ENCODE results near the gene ARHGEF6. TPM values are rescaled to one million over a fixed set of nuclear protein-coding genes. Genes with fewer than 3 reads are reported as not detected.
"Not testable (repeated sequence)": the region's sequence is repeated elsewhere in the genome, so short reads cannot be mapped to it uniquely, and the experiment has no call there.

The ARHGEF6 gene
- total RNA-seq, 1 donor = 10.0 TPM

DNA sequence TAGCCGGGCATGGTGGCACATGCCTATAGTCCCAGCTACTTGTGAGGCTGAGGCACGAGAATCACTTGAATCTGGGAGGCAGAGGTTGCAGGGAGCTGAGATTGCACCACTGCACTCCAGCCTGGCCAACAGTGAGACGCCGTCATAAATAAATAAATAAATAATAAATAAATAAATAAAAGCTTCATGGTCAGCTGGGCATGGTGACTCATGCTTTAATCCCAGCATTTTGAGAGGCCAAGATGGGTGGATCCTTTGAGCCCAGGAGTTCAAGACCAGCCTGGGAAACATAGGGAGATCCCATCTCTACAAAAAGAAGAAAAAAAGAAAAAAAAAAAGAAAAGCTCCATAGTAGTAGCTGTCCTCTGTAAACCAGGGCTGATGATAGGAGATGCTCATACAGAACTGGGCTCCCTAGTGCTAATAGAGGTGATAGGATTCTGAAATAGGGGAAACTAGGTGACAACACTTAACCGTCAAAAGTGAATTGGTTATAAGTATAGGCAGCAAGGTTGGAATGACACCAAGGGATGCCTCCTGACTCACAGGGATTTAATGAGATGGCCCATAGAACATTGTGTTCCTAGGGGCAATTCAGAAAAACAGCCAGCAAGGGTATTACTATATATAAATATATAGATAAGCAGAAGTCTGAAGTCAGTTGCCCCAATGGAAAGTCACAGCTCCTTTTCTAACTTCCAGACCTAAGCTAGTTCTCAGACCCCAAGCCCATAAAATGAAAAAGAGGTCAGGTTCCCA, 41.8 kb upstream of the ARHGEF6 start:
- TF ChIP-seq, protein P1, sequence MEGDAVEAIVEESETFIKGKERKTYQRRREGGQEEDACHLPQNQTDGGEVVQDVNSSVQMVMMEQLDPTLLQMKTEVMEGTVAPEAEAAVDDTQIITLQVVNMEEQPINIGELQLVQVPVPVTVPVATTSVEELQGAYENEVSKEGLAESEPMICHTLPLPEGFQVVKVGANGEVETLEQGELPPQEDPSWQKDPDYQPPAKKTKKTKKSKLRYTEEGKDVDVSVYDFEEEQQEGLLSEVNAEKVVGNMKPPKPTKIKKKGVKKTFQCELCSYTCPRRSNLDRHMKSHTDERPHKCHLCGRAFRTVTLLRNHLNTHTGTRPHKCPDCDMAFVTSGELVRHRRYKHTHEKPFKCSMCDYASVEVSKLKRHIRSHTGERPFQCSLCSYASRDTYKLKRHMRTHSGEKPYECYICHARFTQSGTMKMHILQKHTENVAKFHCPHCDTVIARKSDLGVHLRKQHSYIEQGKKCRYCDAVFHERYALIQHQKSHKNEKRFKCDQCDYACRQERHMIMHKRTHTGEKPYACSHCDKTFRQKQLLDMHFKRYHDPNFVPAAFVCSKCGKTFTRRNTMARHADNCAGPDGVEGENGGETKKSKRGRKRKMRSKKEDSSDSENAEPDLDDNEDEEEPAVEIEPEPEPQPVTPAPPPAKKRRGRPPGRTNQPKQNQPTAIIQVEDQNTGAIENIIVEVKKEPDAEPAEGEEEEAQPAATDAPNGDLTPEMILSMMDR (IDR thresholded peaks at IDR 0.05; ENCODE audit: insufficient read depth, low read length) = no peak
- no peak for DNase-seq (ENCODE audit: low read depth)
- H3K4me3 ChIP-seq (ENCODE audit: low read depth, low read length) = no peak overlapping the region

DNA sequence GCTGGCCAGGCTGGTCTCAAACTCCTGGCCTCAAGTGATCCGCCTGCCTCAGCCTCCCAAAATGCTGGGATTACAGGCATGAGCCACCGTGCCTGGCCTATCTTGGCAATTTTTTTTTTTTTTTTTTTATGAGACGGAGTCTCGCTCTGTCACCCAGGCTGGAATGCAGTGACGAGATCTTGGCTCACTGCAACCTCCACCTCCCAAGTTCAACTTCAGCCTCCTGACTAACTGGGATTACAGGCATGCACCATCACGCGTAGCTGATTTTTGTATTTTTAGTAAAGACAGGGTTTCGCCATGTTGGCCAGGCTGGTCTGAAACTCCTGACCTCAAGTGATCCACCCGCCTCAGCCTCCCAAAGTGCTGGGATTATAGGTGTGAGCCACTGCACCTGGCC, 39.0 kb upstream of the ARHGEF6 start:
- H3K4me3 ChIP-seq (ENCODE audit: low read depth, low read length); DNase-seq (ENCODE audit: low read depth): not testable (repeated sequence)

DNA sequence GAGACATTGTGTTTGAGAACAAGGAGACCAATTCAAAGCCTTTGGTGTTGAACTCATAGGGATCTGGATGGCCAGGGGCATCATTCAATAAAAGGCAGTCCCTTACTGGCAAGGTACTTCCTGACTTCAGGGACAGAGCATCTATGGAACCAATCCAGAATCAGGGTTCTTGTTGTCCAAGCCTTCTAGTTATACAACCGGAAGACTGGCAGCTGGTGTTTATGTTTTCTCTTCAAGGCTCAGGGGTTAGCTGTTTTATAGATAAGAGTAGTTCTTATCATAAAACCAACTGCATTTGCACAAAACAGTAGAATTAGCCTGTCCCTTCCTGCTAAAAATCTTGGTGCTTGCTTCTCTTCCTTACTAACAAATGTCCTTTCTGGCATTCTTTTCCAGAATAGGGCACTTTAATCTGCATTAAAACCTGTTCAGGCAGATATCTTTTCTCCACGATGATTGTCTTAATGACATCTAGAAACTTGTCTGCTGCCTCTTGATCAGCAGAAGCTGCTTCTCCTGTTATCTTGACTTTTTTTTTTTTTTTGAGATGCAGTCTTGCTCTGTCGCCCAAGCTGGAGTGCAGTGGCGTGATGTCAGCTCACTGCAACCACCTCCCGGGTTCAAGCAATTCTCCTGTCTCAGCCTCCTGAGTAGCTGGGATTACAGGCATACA, 38.4 kb upstream of the ARHGEF6 start:
- no peak for DNase-seq (ENCODE audit: low read depth)
- TF ChIP-seq, protein P1 (IDR thresholded peaks at IDR 0.05; ENCODE audit: insufficient read depth, low read length) = no peak
- H3K4me3 ChIP-seq (ENCODE audit: low read depth, low read length) = no peak overlapping the region

DNA sequence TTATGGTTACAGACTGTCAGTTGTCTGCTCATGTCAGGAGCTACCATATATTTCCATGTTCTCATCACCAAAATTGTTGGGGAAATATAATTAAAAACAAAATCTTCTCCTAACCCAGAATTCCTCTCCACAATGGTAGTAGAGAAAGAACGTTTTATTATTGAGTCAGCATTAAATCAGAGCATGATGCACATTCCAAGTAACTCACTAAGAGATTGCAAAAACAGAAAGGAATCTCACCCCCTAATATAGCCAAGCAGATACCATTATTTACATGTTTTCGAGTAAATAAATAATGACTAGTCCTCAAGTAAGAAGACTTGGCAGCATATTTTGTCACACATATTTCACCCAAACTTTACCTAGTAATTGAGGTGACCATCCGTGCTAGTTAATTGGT, 36.2 kb upstream of the ARHGEF6 start:
- TF ChIP-seq, protein P1 (IDR thresholded peaks at IDR 0.05; ENCODE audit: insufficient read depth, low read length) = no peak
- DNase-seq (ENCODE audit: low read depth) = peak; percentile 26
- no peak overlapping the region for H3K4me3 ChIP-seq (ENCODE audit: low read depth, low read length)

DNA sequence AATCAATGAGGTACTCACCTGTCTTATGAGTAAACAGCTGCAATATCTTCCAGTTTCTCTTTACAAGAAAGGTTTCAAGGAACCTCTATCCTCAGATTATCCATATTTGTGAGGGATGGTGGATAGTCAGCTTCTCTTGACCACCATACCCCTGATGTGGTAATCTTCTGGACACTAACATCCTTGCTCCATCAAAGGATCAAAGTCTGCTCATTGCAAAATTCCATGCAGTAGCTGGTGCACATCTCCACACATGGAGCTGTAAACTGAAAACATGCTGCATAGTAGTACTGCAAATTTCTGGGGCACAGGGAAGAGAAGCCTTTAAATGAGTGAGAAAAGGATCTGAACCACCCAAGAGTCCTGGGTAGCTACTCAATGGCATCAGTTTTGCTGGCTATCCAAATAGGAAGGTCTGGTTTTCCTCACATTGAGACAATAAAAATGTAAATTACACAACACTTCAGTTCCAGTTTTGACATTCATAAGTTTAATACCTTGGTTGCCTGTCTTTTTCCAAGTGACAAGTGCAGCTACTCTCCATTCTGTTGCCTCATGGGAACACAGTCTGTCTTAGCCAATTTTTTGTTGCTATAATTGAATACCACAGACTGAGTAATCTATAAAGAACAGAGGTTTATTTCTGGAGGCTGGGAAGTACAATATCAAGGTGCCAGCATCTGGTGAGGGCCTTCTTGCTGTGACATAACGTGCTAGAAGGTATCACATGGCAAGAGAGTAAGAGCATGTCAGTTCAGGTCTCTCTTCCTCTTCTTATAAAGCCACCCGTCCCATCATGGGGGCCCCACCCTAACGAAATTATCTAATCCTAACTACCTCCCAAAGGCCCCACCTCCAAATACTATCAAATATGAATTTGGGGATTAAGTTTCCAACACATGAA, 34.4 kb upstream of the ARHGEF6 start:
- TF ChIP-seq, protein P1 (IDR thresholded peaks at IDR 0.05; ENCODE audit: insufficient read depth, low read length) = no peak
- DNase-seq (ENCODE audit: low read depth) = no peak
- no peak overlapping the region for H3K4me3 ChIP-seq (ENCODE audit: low read depth, low read length)

DNA sequence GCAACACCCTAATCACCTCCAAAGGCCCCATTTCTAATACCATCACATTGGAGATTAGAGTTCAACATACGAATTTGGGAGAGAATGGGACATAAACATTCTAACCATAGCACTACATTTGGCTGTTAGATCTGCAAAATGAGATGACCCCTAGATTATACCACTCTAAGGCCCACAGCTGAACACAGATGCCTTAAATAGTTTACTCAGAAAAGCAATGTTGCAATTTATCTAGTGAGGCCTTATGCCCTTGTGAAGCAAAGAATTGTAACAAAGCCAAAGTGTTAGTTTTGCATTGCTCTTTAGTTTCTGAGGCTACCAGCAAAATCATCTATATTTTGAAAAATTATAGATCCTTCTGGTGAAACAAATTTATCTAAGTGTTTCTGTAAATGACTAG, 31.6 kb upstream of the ARHGEF6 start:
- TF ChIP-seq, protein P1 (IDR thresholded peaks at IDR 0.05; ENCODE audit: insufficient read depth, low read length) = no peak
- H3K4me3 ChIP-seq (ENCODE audit: low read depth, low read length) = no peak overlapping the region
- peak; percentile 15 for DNase-seq (ENCODE audit: low read depth)

DNA sequence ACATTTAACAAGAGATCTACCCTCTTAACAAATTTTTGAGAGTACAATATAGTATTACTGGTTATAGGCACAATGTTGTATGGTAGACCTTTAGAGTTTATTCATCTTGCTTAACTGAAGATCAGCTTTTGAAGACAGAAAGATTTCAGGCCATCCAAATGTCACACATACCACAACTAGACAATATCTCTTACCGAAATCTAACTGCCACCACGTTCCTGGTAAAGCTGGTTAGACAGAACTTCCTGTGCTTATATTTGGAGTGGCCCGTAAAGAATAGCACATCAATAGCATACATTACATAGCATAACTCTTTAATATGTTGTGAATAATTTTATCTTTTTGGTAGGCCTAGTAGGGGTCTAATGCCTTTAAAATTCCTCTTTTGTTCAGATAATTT, 29.8 kb upstream of the ARHGEF6 start:
- H3K4me3 ChIP-seq (ENCODE audit: low read depth, low read length) = no peak overlapping the region
- DNase-seq (ENCODE audit: low read depth) = no peak
- TF ChIP-seq, protein P1 (IDR thresholded peaks at IDR 0.05; ENCODE audit: insufficient read depth, low read length) = no peak

Data from fibroblast of the aortic adventitia (primary cell).